Naive thymus-derived CD4-positive, alpha-beta T cell (primary cell): ENCODE data around the gene ROBO2. TPM values are rescaled to one million over a fixed set of nuclear protein-coding genes. Genes with fewer than 3 reads are reported as not detected.

ENCODE experiments used
- ATAC-seq: fragments of 150-1000 bp; cut with Tn5 transposase; 2 replicates; pipeline ENCODE4 v1.10.0; 2021; ENCODE audit warnings: mild to moderate bottlenecking, moderate library complexity
- CTCF ChIA-PET: fragments of 350-600 bp; sonication (Branson Sonifier 250); formaldehyde crosslinking; loops from one replicate; lab custom pipeline; 2021; ENCODE audit warnings: antibody characterized with exemption; lab: Charles Lee
- POLR2A ChIA-PET: fragments of 350-600 bp; sonication (Branson Sonifier 250); formaldehyde crosslinking; loops from one replicate; lab custom pipeline; 2021; ENCODE audit warnings: antibody characterized with exemption, inconsistent platforms; lab: Charles Lee
- DNase-seq, 9 donors: peaks; one replicate each; pipeline versions ENCODE4 v3.0.0 to v3.0.0-alpha.2; 2020 to 2022; ENCODE audit warnings: mixed read lengths in 1 of 9
- H3K27ac ChIP-seq: one replicate; pipeline ENCODE4 v1.7.0; 2013; ENCODE audit warnings: mild to moderate bottlenecking, low read depth, low read length, moderate library complexity
- H3K27me3 ChIP-seq, 2 donors: one replicate each; pipeline ENCODE4 v1.7.0; 2013; ENCODE audit warnings: low read length in 2 of 2, mild to moderate bottlenecking in 2 of 2, moderate library complexity in 2 of 2; ENCODE audit not compliant: control insufficient read depth in 2 of 2, insufficient read depth in 2 of 2
- H3K36me3 ChIP-seq, 3 experiments: 1 replicate in 2 of 3; 2 replicates in 1 of 3; pipeline ENCODE4 v1.7.0; 2013; ENCODE audit warnings: low read length in 3 of 3, mild to moderate bottlenecking in 3 of 3, moderate library complexity in 1 of 3; ENCODE audit not compliant: insufficient read depth in 3 of 3, control insufficient read depth in 2 of 3
- H3K4me1 ChIP-seq, 2 donors: one replicate each; pipeline ENCODE4 v1.7.0; 2013; ENCODE audit warnings: low read length in 2 of 2, mild to moderate bottlenecking in 2 of 2, moderate library complexity in 1 of 2; ENCODE audit not compliant: control insufficient read depth in 2 of 2, insufficient read depth in 2 of 2
- H3K4me3 ChIP-seq: 2 replicates; pipeline ENCODE4 v1.7.0; 2013; ENCODE audit warnings: mild to moderate bottlenecking, low read length
- H3K9me3 ChIP-seq, 3 experiments: 1 replicate in 2 of 3; 2 replicates in 1 of 3; pipeline ENCODE4 v1.7.0; 2013; ENCODE audit warnings: low read length in 3 of 3; ENCODE audit not compliant: control insufficient read depth in 2 of 3
- H3K27ac Mint-ChIP-seq, 9 donors: one replicate each; pipeline ENCODE4 v1.8.0; 2020 to 2022; ENCODE audit warnings: mixed read lengths in 9 of 9, mild to moderate bottlenecking in 8 of 9, moderate library complexity in 5 of 9, inconsistent platforms in 2 of 9
- H3K27me3 Mint-ChIP-seq, 5 donors: one replicate each; pipeline ENCODE4 v1.8.0; 2021 to 2022; ENCODE audit warnings: mixed read lengths in 5 of 5, mild to moderate bottlenecking in 1 of 5
- H3K36me3 Mint-ChIP-seq, 5 donors: one replicate each; pipeline ENCODE4 v1.8.0; 2020 to 2022; ENCODE audit warnings: mixed read lengths in 5 of 5, mild to moderate bottlenecking in 3 of 5, inconsistent platforms in 1 of 5
- H3K4me1 Mint-ChIP-seq, 7 donors: one replicate each; pipeline ENCODE4 v1.8.0; 2020 to 2022; ENCODE audit warnings: mixed read lengths in 7 of 7, mild to moderate bottlenecking in 3 of 7, inconsistent platforms in 1 of 7
- H3K4me3 Mint-ChIP-seq, 10 donors: one replicate each; pipeline ENCODE4 v1.8.0; 2020 to 2022; ENCODE audit warnings: mild to moderate bottlenecking in 10 of 10, mixed read lengths in 10 of 10, moderate library complexity in 6 of 10, inconsistent platforms in 2 of 10
- H3K9me3 Mint-ChIP-seq, 11 donors: one replicate each; pipeline ENCODE4 v1.8.0; 2020 to 2022; ENCODE audit warnings: mixed read lengths in 11 of 11, mild to moderate bottlenecking in 4 of 11, inconsistent platforms in 1 of 11, moderate library complexity in 1 of 11
- intact Hi-C, 2 donors: fragments of 100-400 bp; cut with micrococcal nuclease; formaldehyde crosslinking; loops; one replicate each; pipeline ENCODE4 v1.15.1; 2023
- polyA plus RNA-seq, 2 donors: library from polyadenylated mRNA; unstranded; fragments of 300-500 nt; fragmentation: Illumina TruSeq; gene quantifications; one replicate each; pipeline ENCODE4 v1.2.3, GENCODE V29; 2021
- total RNA-seq, 6 experiments: library from RNA in 5 of 6; stranded (reverse) in 5 of 6; gene quantifications; 1 replicate in 5 of 6; 2 replicates in 1 of 6; pipeline ENCODE4 v1.2.3 and lab custom pipeline; 2021 to 2026

Gene ROBO2
- total and polyA plus RNA-seq, 7 experiments from 2014 or later = not detected

DNA sequence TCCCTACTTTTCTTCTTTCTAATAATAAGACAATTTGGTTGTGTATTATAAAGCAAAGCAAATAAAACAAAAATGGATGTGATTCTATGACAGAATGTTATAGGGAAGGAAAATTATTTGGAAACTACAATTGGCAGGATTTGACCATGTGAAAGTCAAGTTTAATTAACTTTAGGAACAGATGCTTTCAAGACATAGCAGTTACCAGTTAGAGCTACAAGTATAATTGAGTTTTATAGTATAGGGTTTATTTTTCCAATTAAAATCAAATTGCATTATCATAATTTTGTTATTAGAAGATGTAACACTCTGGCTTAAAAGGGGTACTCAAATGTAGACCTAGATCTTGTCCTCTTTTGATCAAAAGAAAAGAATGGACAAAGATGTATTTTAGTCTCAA is 110.9 kb downstream of the ROBO2 start:
- Mint-ChIP-seq H3K27ac (no peak overlapping the region), H3K4me1 (no peaks in the 10 kb centered on the region), H3K27me3 (no peaks in the 10 kb centered on the region), H3K4me3 (no peak overlapping the region), H3K9me3 (peaks cover 0 to 7% (median 1%) of the 10 kb centered on the region in 11 donors), H3K36me3 (no peaks in the 10 kb centered on the region)
- ChIA-PET CTCF (no interaction called here), POLR2A (no interaction called here)
- Histone ChIP-seq H3K4me3 (no peak overlapping the region), H3K4me1 (no peaks in the 10 kb centered on the region), H3K9me3 (no peaks in the 10 kb centered on the region), H3K27ac (no peak overlapping the region), H3K27me3 (no peaks in the 10 kb centered on the region), H3K36me3 (no peaks in the 10 kb centered on the region)
- DNase-seq (no peak), ATAC-seq (no peak)
- intact Hi-C loops = no loop called here

DNA sequence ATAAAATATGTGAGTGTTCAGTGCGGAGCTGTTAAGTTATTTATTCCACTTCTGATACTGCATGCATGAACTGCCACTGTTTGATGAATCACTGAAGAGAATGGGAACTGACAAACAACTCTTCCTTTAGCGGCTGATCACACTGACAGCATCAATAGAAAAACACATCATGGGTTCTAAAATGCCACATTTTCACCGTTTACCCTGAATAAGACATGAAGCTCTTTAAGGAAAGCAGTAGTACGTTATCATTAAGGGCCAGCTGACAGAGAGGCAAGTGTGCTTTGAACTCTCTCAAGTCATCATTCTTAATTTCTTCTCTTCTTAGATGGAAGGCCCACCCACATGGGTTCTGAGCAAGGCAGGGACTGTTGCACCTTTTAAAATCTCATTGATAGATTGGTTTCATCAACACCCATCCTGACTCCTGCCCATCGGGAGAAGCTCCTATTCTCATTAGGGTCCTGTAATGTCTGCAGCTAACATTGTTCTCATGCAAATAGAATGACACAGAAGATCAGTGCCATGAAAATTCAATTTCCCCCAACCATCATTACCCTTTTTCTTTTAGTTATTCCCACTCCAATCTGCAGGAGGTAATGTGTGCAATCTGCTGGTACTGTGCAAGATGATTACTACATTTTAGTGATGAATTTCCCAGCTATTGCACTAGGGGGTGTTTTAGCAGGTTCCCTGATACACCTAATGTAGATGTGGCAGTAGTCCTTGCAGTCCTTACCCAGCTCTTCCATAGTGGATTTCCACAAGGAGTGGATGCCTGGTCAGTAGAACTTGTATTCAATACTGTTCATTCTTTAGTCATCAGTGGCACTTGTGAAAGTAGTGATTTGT is 119.1 kb downstream of the ROBO2 start:
- Histone ChIP-seq H3K36me3 (no peaks in the 10 kb centered on the region), H3K27me3 (no peaks in the 10 kb centered on the region), H3K4me3 (no peak overlapping the region), H3K4me1 (no peaks in the 10 kb centered on the region), H3K27ac (no peak overlapping the region), H3K9me3 (no peaks in the 10 kb centered on the region)
- Mint-ChIP-seq H3K27me3 (no peaks in the 10 kb centered on the region), H3K4me3 (no peak overlapping the region), H3K36me3 (no peaks in the 10 kb centered on the region), H3K9me3 (peaks cover 0 to 7% (median 0%) of the 10 kb centered on the region in 11 donors), H3K4me1 (no peaks in the 10 kb centered on the region), H3K27ac (no peak overlapping the region)
- ATAC-seq (no peak), DNase-seq (no peak)
- intact Hi-C loops = no loop called here
- CTCF ChIA-PET = no interaction called here
- POLR2A ChIA-PET = no interaction called here

DNA sequence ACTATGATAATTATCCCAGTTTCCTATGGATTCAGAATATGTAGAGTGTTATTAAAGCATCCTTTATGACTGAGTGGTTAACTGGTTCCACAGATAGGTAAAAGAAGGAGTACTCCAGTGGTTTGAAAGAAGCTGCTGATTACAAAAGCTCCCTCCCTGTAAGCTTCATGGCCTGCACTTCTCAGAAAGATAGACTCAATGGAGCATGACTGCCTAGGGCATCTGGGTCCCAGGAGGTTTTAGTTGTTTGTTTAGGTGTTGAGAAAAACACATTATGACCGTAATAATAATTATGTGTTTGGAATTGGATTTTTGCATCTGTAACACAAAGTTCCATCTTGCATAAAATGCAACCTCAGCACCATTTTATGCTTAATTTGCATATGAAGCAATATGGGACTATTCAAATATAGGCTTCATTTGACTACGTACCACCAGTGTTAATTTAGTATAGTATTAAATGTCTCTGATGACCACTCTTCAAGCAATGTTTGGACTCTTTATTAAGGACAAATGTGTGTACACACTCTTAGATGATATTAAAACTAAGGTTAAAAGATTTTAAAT is 121.1 kb downstream of the ROBO2 start:
- Histone ChIP-seq H3K27ac (no peak overlapping the region), H3K9me3 (no peaks in the 10 kb centered on the region), H3K27me3 (no peaks in the 10 kb centered on the region), H3K4me1 (no peaks in the 10 kb centered on the region), H3K4me3 (no peak overlapping the region), H3K36me3 (no peaks in the 10 kb centered on the region)
- intact Hi-C loops = no loop called here
- ChIA-PET POLR2A (no interaction called here), CTCF (no interaction called here)
- H3K36me3 Mint-ChIP-seq = no peaks in the 10 kb centered on the region
- H3K27me3 Mint-ChIP-seq = no peaks in the 10 kb centered on the region
- peaks cover 0 to 4% (median 2%) of the 10 kb centered on the region in 11 donors for H3K9me3 Mint-ChIP-seq
- no peak for ATAC-seq
- no peaks in the 10 kb centered on the region for H3K4me1 Mint-ChIP-seq
- H3K27ac Mint-ChIP-seq = no peak overlapping the region
- H3K4me3 Mint-ChIP-seq = no peak overlapping the region
- no peak for DNase-seq

DNA sequence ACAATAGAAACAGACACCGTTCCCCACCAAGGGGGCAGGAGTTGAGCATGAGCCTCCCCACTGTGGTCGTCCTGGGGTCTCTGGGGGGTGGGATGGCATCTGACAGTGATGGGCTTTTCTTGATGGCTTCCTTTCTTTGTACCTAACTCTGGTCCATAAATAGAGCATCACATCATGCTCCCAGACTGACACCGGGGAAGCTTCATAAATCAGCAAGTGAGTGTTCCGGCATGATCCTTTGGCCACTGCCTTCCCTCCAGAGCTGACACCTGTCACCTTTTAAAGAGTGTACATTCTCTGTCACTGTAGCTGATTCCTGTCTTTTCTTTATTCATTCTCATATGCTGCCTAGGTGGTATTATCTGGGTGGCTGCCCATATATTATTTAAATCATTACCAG is 129.9 kb downstream of the ROBO2 start:
- Histone ChIP-seq H3K9me3 (no peaks in the 10 kb centered on the region), H3K36me3 (no peaks in the 10 kb centered on the region), H3K4me1 (no peaks in the 10 kb centered on the region), H3K4me3 (no peak overlapping the region), H3K27ac (no peak overlapping the region), H3K27me3 (no peaks in the 10 kb centered on the region)
- no peaks in the 10 kb centered on the region for H3K27me3 Mint-ChIP-seq
- ChIA-PET POLR2A (no interaction called here), CTCF (no interaction called here)
- ATAC-seq (no peak), DNase-seq (no peak)
- intact Hi-C loops = no loop called here
- no peaks in the 10 kb centered on the region for H3K4me1 Mint-ChIP-seq
- no peak overlapping the region for H3K27ac Mint-ChIP-seq
- no peak overlapping the region for H3K4me3 Mint-ChIP-seq
- H3K36me3 Mint-ChIP-seq = no peaks in the 10 kb centered on the region
- H3K9me3 Mint-ChIP-seq = peaks cover 0 to 10% (median 0%) of the 10 kb centered on the region in 11 donors

DNA sequence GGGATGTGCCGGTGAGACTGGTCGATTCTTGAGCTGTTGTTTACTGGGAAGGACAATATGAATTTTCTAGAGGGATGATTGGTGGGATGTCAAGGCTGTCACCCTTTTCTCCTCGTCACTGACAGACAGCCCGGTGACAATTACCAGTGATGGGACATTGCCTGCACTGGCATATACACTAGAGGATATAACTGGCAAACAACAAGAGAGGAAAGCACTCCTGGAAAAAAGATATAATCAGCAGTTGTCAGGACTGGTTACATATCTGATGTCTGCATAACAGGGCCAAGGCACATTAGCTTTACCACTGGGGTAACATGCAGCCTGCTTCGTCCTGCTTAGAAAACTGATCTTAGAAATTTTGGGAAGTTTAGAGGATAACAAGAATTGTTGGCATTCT is 131.1 kb downstream of the ROBO2 start:
- Mint-ChIP-seq H3K27me3 (no peaks in the 10 kb centered on the region), H3K4me1 (no peaks in the 10 kb centered on the region), H3K9me3 (peaks cover 0 to 10% (median 4%) of the 10 kb centered on the region in 11 donors), H3K4me3 (no peak overlapping the region), H3K36me3 (no peaks in the 10 kb centered on the region), H3K27ac (no peak overlapping the region)
- intact Hi-C loops = no loop called here
- no peaks in the 10 kb centered on the region for H3K27me3 ChIP-seq
- H3K36me3 ChIP-seq = no peaks in the 10 kb centered on the region
- H3K4me3 ChIP-seq = no peak overlapping the region
- no peaks in the 10 kb centered on the region for H3K4me1 ChIP-seq
- ChIA-PET POLR2A (no interaction called here), CTCF (no interaction called here)
- DNase-seq (no peak), ATAC-seq (no peak)
- no peak overlapping the region for H3K27ac ChIP-seq
- H3K9me3 ChIP-seq = no peaks in the 10 kb centered on the region

DNA sequence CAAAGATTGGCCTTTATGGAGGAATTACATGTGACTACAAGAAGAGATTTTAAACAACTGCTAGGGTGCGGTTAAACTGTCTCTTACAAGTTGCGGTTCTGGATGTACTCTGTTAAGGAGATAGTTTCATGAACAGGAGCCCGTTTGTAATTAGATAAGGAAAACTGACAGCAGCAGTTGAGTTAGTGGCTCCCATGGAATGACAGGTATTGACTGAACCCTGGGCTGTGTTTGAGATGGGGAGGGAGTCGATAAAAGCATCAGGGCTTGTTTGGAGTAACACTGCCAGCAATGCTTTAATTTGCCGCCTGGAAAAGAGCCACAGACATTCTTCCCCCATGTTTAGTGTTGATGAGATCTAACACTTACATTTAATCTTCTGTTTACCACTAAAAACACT is 139.9 kb downstream of the ROBO2 start:
- Histone ChIP-seq H3K4me3 (no peak overlapping the region), H3K27me3 (no peaks in the 10 kb centered on the region), H3K4me1 (no peaks in the 10 kb centered on the region), H3K27ac (no peak overlapping the region), H3K36me3 (no peaks in the 10 kb centered on the region), H3K9me3 (no peaks in the 10 kb centered on the region)
- H3K27me3 Mint-ChIP-seq = no peaks in the 10 kb centered on the region
- no peaks in the 10 kb centered on the region for H3K4me1 Mint-ChIP-seq
- ChIA-PET CTCF (no interaction called here), POLR2A (interaction anchor here (0.7 kb wide), 1 partner anchor 17 kb away, joined by 3 read pairs; no protein-coding TSS in a partner anchor)
- H3K4me3 Mint-ChIP-seq = no peak overlapping the region
- ATAC-seq (no peak), DNase-seq (no peak)
- peaks cover 0 to 35% (median under 1%) of the 10 kb centered on the region in 11 donors for H3K9me3 Mint-ChIP-seq
- H3K36me3 Mint-ChIP-seq = no peaks in the 10 kb centered on the region
- H3K27ac Mint-ChIP-seq = no peak overlapping the region
- intact Hi-C loops = no loop called here

DNA sequence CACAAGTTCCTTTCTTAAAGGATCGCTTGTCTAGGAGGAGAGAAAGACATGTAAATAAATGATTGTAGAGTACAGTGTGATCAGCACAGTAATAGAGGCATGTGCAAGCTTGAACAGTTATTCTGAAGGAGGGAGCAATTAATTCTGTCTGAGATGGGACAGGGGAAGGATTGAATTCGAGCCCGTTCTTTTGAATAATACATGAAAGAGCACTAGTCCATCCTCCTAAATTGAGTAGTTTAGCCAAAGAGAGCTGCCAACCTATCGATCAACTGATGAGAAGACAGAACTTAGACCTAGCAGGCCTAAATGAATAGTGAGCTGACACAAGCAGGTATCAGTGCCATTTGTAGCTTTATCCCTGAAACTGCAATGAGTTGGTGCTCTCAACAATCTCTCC is 142.4 kb downstream of the ROBO2 start:
- intact Hi-C loops = no loop called here
- no peaks in the 10 kb centered on the region for H3K9me3 ChIP-seq
- POLR2A ChIA-PET = no interaction called here
- H3K27ac ChIP-seq = no peak overlapping the region
- DNase-seq (no peak), ATAC-seq (no peak)
- no peak overlapping the region for H3K4me3 ChIP-seq
- no peaks in the 10 kb centered on the region for H3K36me3 ChIP-seq
- Mint-ChIP-seq H3K27ac (no peak overlapping the region), H3K27me3 (no peaks in the 10 kb centered on the region), H3K9me3 (peaks cover 0 to 37% (median 1%) of the 10 kb centered on the region in 11 donors), H3K4me3 (no peak overlapping the region), H3K36me3 (peaks cover 0 to 5% (median 0%) of the 10 kb centered on the region in 5 donors), H3K4me1 (no peaks in the 10 kb centered on the region)
- no peaks in the 10 kb centered on the region for H3K27me3 ChIP-seq
- H3K4me1 ChIP-seq = no peaks in the 10 kb centered on the region
- CTCF ChIA-PET = no interaction called here
